GM12878 (cell line): ENCODE results near the gene RAB30.

Experiments used
- ELK1 ChIP-seq: IDR thresholded peaks from 2 replicates; pipeline ENCODE4 v1.6.1; 2012; ENCODE audit warnings: low read depth, low read length, improper control_type of control experiment
- HDGF ChIP-seq: fragments of 450-650 bp; IDR thresholded peaks from 2 replicates; pipeline ENCODE4 v1.6.1; 2016; ENCODE audit warnings: antibody characterized with exemption
- MLLT1 ChIP-seq: fragments of 450-650 bp; IDR thresholded peaks from 2 replicates; pipeline ENCODE4 v1.6.1; 2016; ENCODE audit warnings: mild to moderate bottlenecking
- ZNF217 ChIP-seq: fragments of 450-650 bp; IDR thresholded peaks from 2 replicates; pipeline ENCODE4 v1.6.1; 2017; ENCODE audit warnings: antibody characterized with exemption, mild to moderate bottlenecking

- TF ChIP-seq ELK1 (no peak), MLLT1 (no peak), HDGF (no peak), ZNF217 (no peak)
These were observed 43.9 kb downstream of the RAB30 start for GRCh38 chr11:83027794-83028193.
